Left forelimb (tissue), 1 donor: ENCODE measurements around the gene NID1.

Experiments
- DNase-seq: peaks from one replicate; pipeline ENCODE4 v3.0.0-alpha.2; 2018; ENCODE audit warnings: low spot score

The NID1 gene

GRCh38 chr1:236067854-236068454, 3.1 kb upstream of the NID1 start:
- no peak for DNase-seq

GRCh38 chr1:236066828-236067386, 2.0 kb upstream of the NID1 start:
- DNase-seq = no peak

GRCh38 chr1:236066054-236066453, 1.2 kb upstream of the NID1 start:
- DNase-seq = no peak

GRCh38 chr1:236065509-236066005, 667 bp upstream of the NID1 start:
- no peak for DNase-seq

GRCh38 chr1:236063919-236064673, 794 bp downstream of the NID1 start:
- peak; percentile 86 for DNase-seq

- DNase-seq = no peak
Observed at GRCh38 chr1:236063551-236063918, 1.4 kb downstream of the NID1 start.

GRCh38 chr1:236060286-236060685, 4.6 kb downstream of the NID1 start:
- DNase-seq = no peak

- DNase-seq = no peak
Observed at GRCh38 chr1:236059011-236059410, 5.9 kb downstream of the NID1 start.

GRCh38 chr1:236058141-236058934, 6.6 kb downstream of the NID1 start:
- DNase-seq = no peak

GRCh38 chr1:236057546-236057945, 7.3 kb downstream of the NID1 start:
- no peak for DNase-seq

GRCh38 chr1:236052232-236052993, 12.5 kb downstream of the NID1 start:
- no peak for DNase-seq

GRCh38 chr1:236051242-236051791, 13.6 kb downstream of the NID1 start:
- no peak for DNase-seq

GRCh38 chr1:236045771-236046170, 19.1 kb downstream of the NID1 start:
- DNase-seq = no peak

GRCh38 chr1:236044341-236044740, 20.5 kb downstream of the NID1 start:
- no peak for DNase-seq

- DNase-seq = no peak
Observed at GRCh38 chr1:236041631-236042618, 23.0 kb downstream of the NID1 start.

- no peak for DNase-seq
Observed at GRCh38 chr1:236039740-236040685, 24.9 kb downstream of the NID1 start.

- DNase-seq = no peak
Observed at GRCh38 chr1:236038034-236038433, 26.9 kb downstream of the NID1 start.

GRCh38 chr1:236035681-236036101, 29.2 kb downstream of the NID1 start:
- no peak for DNase-seq

GRCh38 chr1:236033336-236033735, 31.6 kb downstream of the NID1 start:
- DNase-seq = no peak
